Vein endothelial cell (primary cell): ENCODE measurements around the gene SPSB1. TPM values are rescaled to one million over a fixed set of nuclear protein-coding genes. Genes with fewer than 3 reads are reported as not detected.

Experiments
- total RNA-seq: library from RNA; depleted of rRNA; stranded (reverse); fragments of >200 nt; gene quantifications from 2 replicates; pipeline ENCODE4 v1.2.3, GENCODE V29; 2012

Gene SPSB1
- 29.0 and 67.6 TPM in 2 replicates for total RNA-seq

GRCh38 chr1:9292361-9293240 is at the start of gene SPSB1:
TSS of gene SPSB1 (plus strand) at chr1:9292894. CDS start at chr1:9355892, 62,998 bp downstream.

Other genes with a start within 250 kb of the SPSB1 start
- under 0.01 and 0.33 TPM in 2 replicates for gene SLC2A5, start 223.3 kb upstream of the SPSB1 start, total RNA-seq
- 3.9 and 4.9 TPM in 2 replicates for gene GPR157, start 163.8 kb upstream of the SPSB1 start, total RNA-seq
- gene H6PD, start 58.1 kb upstream of the SPSB1 start, total RNA-seq, result 31.7 and 32.7 TPM in 2 replicates
- 4.9 and 6.7 TPM in 2 replicates for gene SLC25A33, start 246.6 kb downstream of the SPSB1 start, total RNA-seq